Measurements from ENCODE around the gene NALCN.

The NALCN gene

DNA sequence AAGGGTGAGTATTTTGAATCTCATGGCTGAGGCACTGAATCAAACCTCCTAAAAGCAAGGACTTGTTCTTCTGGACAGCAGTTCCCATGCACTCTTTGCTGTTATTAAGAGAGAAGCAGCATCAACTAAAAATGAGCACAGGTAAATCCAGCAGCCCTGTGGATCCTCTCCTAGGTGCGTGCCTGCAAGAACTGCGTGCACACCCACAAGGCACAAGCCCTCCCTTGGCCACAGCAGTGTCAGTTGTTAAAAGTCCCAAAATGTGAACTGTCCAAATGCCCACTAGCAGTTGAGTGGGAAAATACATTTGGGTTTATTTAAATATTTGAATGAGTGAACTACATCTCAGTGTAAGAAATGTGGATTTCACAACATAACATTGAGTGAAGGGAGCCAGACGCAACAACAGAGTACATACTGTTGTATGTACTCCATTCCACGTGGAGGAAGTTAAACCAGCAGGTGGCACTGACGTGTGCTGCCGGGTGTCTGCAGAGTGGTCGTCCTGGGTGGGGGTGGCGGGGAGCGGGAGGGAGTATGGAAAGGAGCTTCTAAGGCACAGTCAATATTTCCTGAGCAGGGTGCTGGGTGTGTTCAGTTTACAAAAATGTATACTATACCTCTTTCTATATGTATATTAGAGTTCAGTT, 266.4 kb downstream of the NALCN start:
- Histone ChIP-seq H2AFZ (ENCODE audit: low read depth, low read length) (peak overlapping the region; percentile 43; the same call in 1 of the 2 replicates), H3K36me3 (replicated peaks; ENCODE audit: low read depth, low read length) (no peaks in the 10 kb centered on the region), H3K9ac (ENCODE audit: low read length) (no peak overlapping the region), H3K27me3 (ENCODE audit: low read depth, low read length) (peaks cover 35% of the 10 kb centered on the region; the same call in 1 of the 2 replicates), H4K20me1 (ENCODE audit: insufficient read depth, low read length) (no peaks in the 10 kb centered on the region), H3K4me1 (ENCODE audit: low read length) (peaks cover 27% of the 10 kb centered on the region), H3K27ac (ENCODE audit: low read length) (no peak overlapping the region), H3K4me2 (ENCODE audit: low read length) (peak overlapping the region; percentile 71), H3K79me2 (ENCODE audit: low read length) (no peaks in the 10 kb centered on the region), H3K9me3 (ENCODE audit: insufficient read depth, low read length) (no peaks in the 10 kb centered on the region), H3K4me3 (ENCODE audit: low read length) (peak overlapping the region; percentile 47)
- no peak for TF ChIP-seq EZH2phosphoT487 (IDR thresholded peaks at IDR 0.05; ENCODE audit: low read depth)
- TF ChIP-seq, protein P1, sequence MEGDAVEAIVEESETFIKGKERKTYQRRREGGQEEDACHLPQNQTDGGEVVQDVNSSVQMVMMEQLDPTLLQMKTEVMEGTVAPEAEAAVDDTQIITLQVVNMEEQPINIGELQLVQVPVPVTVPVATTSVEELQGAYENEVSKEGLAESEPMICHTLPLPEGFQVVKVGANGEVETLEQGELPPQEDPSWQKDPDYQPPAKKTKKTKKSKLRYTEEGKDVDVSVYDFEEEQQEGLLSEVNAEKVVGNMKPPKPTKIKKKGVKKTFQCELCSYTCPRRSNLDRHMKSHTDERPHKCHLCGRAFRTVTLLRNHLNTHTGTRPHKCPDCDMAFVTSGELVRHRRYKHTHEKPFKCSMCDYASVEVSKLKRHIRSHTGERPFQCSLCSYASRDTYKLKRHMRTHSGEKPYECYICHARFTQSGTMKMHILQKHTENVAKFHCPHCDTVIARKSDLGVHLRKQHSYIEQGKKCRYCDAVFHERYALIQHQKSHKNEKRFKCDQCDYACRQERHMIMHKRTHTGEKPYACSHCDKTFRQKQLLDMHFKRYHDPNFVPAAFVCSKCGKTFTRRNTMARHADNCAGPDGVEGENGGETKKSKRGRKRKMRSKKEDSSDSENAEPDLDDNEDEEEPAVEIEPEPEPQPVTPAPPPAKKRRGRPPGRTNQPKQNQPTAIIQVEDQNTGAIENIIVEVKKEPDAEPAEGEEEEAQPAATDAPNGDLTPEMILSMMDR (IDR thresholded peaks at IDR 0.05; ENCODE audit: low read depth, low read length): peak; percentile 78

DNA sequence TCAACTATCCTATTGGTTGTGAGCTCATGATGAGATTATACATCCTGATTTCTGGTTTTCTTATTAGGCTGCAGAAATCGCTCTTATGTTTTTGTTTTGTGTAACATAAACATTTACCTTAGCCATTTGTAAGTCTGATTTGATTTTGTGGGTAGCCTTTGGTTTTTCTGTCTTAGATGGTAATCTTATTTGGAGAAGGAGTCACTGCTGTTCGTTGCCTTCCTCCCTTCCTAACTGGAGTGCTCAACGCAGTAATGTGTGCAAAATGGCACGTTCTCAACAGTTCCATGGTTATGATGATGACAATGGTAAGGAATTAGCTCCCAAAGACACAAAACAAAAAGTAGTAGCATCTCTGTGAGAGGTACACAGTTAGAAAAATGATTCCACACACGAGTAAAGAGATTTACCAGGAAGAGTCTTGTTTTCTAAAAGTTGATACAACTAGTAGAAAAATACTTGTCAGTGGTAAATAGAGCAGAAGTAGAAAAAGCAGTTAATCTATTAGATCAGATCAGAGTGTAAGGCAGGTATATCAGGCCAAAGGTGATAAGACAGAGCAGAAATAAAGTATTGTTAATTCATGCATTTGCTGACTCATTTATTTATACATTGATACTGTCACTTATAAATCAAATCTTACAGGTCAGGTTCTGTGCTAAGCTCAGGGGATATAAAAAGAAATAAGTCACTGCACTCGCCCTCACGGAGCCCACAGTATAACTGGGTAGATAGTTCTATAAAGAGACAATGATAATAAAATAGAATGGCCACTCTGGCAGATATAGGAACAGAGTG, 270.0 kb downstream of the NALCN start:
- H3K9ac ChIP-seq (ENCODE audit: low read length): no peak overlapping the region
- no peak overlapping the region for H3K4me3 ChIP-seq (ENCODE audit: low read length)
- H3K36me3 ChIP-seq (replicated peaks; ENCODE audit: low read depth, low read length): no peaks in the 10 kb centered on the region
- no peak overlapping the region for H2AFZ ChIP-seq (ENCODE audit: low read depth, low read length)
- no peaks in the 10 kb centered on the region for H3K9me3 ChIP-seq (ENCODE audit: insufficient read depth, low read length)
- no peak overlapping the region for H3K4me2 ChIP-seq (ENCODE audit: low read length)
- H3K79me2 ChIP-seq (ENCODE audit: low read length): no peaks in the 10 kb centered on the region
- no peak overlapping the region for H3K27ac ChIP-seq (ENCODE audit: low read length)
- H3K4me1 ChIP-seq (ENCODE audit: low read length): peaks cover 23% of the 10 kb centered on the region
- no peak for TF ChIP-seq EZH2phosphoT487 (IDR thresholded peaks at IDR 0.05; ENCODE audit: low read depth)
- TF ChIP-seq, protein P1 (IDR thresholded peaks at IDR 0.05; ENCODE audit: low read depth, low read length): no peak
- peaks cover 22% of the 10 kb centered on the region for H3K27me3 ChIP-seq (ENCODE audit: low read depth, low read length)
- no peaks in the 10 kb centered on the region for H4K20me1 ChIP-seq (ENCODE audit: insufficient read depth, low read length)

DNA sequence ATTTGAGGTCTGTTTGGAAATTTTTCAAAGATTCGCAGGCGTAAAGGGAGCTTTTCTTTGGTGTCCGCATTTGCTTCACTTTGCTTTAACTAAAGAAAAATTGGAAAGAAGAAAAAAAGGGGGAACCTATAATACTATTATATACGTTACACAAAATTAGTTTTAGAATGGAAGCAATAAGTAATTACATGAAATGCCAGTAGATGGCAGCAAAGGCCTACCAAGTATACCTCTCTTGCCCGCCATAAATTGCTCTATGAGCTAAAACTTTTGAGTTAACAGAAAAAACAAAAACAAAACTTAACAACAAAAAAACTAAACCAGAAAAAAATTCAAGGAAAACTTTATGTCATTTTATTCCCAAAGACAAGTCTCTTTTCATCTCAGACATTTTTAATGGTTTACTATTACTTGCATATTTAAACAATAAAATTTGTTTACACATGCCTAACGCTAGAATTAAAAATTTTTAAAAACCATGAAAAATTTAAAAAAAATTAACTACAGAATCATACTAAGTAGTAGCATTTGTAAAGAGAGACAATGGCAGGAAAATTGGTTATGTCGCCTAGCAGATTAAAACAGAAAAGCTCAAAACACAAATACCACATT, 271.4 kb downstream of the NALCN start:
- Histone ChIP-seq H3K4me2 (ENCODE audit: low read length) (0 out of 2 replicates have a peak overlapping the region, but pooled peaks have one; percentile 0), H3K9me3 (ENCODE audit: insufficient read depth, low read length) (no peaks in the 10 kb centered on the region), H3K36me3 (replicated peaks; ENCODE audit: low read depth, low read length) (no peaks in the 10 kb centered on the region), H4K20me1 (ENCODE audit: insufficient read depth, low read length) (no peaks in the 10 kb centered on the region), H3K4me3 (ENCODE audit: low read length) (no peak overlapping the region), H3K27ac (ENCODE audit: low read length) (no peak overlapping the region), H3K9ac (ENCODE audit: low read length) (no peak overlapping the region), H3K27me3 (ENCODE audit: low read depth, low read length) (peaks cover 34% of the 10 kb centered on the region), H3K79me2 (ENCODE audit: low read length) (no peaks in the 10 kb centered on the region), H2AFZ (ENCODE audit: low read depth, low read length) (no peak overlapping the region), H3K4me1 (ENCODE audit: low read length) (peaks cover 15% of the 10 kb centered on the region)
- TF ChIP-seq EZH2phosphoT487 (IDR thresholded peaks at IDR 0.05; ENCODE audit: low read depth): no peak
- TF ChIP-seq, protein P1 (IDR thresholded peaks at IDR 0.05; ENCODE audit: low read depth, low read length): peak; percentile 81

DNA sequence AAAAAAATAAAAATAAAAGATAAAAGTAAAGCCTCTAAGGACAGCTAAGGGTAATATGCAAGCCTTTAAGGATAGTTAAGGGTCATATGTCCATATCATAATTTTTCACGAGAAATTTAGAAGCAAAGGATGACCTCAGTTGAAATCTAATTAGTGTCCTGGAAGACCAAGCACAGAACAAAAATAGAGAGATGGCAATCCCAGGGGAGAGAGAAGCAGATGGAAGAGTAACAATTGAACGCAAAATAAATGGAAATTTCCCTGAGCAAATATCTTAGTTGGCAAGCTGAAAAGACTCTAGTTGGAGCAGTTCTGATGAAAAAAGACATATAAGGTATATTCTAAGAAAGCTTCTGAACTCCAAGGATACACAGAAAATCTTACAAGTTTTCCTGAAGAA, 275.4 kb downstream of the NALCN start:
- Histone ChIP-seq H3K79me2 (ENCODE audit: low read length) (no peaks in the 10 kb centered on the region), H3K9me3 (ENCODE audit: insufficient read depth, low read length) (no peaks in the 10 kb centered on the region), H3K4me1 (ENCODE audit: low read length) (peaks cover 30% of the 10 kb centered on the region), H2AFZ (ENCODE audit: low read depth, low read length) (no peak overlapping the region), H3K36me3 (replicated peaks; ENCODE audit: low read depth, low read length) (no peaks in the 10 kb centered on the region), H4K20me1 (ENCODE audit: insufficient read depth, low read length) (no peaks in the 10 kb centered on the region), H3K4me2 (ENCODE audit: low read length) (no peak overlapping the region), H3K9ac (ENCODE audit: low read length) (no peak overlapping the region), H3K4me3 (ENCODE audit: low read length) (no peak overlapping the region), H3K27ac (ENCODE audit: low read length) (no peak overlapping the region), H3K27me3 (ENCODE audit: low read depth, low read length) (peaks cover 29% of the 10 kb centered on the region)
- TF ChIP-seq EZH2phosphoT487 (IDR thresholded peaks at IDR 0.05; ENCODE audit: low read depth): no peak
- TF ChIP-seq, protein P1 (IDR thresholded peaks at IDR 0.05; ENCODE audit: low read depth, low read length): no peak

All from OCI-LY3 (cell line).